ENCODE measurements around the gene SLC44A4. TPM values are rescaled to one million over a fixed set of nuclear protein-coding genes. Genes with fewer than 3 reads are reported as not detected.
"Not testable (repeated sequence)": the region's sequence is repeated elsewhere in the genome, so short reads cannot be mapped to it uniquely, and the experiment has no call there.

Gene SLC44A4
- total and polyA plus RNA-seq, 4 donors: 0.13 to 2.4 (median 0.17) TPM; not detected in 1

DNA sequence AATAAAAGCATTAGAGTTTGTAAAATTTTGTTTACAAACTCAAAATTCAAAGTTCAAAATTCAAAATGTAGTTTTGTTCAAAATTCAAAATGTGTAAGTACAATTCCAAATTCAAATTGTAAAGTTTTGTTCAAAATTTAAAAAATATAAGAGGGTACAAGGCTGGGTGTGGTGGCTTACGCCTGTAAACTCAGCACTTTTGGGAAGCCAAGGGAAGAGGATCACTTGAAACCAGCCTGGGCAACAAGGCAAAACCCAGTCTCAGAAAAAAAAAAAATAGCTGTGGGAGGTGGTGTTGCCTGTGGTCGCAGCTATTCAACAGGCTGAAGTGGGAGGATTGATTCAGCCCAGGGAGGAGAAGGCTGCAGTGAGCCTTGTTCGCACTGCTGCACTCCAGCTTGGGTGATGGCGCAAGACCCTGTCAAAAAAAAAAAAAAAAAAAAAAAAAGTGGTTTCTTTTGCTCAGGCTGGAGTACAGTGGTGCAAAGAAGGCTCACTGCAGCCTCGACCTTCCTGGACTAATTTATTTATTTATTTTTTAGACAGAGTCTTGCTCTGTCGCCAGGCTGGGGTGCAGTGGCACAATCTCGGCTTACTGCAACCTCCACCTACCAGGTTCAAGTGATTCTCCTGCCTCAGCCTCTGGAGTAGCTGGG lies 28.5 kb upstream of the SLC44A4 start:
- Histone ChIP-seq H3K9ac (ENCODE audit: low read depth in 1 of 2, low read length in 2 of 2) (no peak overlapping the region), H3K27ac (ENCODE audit: low read depth in 1 of 2, low read length in 2 of 2) (no peak overlapping the region), H3K4me3 (ENCODE audit: low read depth in 1 of 3, low read length in 3 of 3) (no peak overlapping the region), H3K27me3 (ENCODE audit: control insufficient read depth in 4 of 4, insufficient read depth in 4 of 4, low read length in 3 of 4) (no peaks in the 10 kb centered on the region), H3K9me3 (ENCODE audit: control insufficient read depth in 4 of 4, low read length in 3 of 4) (no peaks in the 10 kb centered on the region), H3K36me3 (ENCODE audit: control insufficient read depth in 4 of 4, insufficient read depth in 3 of 4, low read depth in 1 of 4, low read length in 3 of 4) (no peaks in the 10 kb centered on the region), H3K4me1 (ENCODE audit: control insufficient read depth in 4 of 4, insufficient read depth in 4 of 4, low read length in 3 of 4) (peaks cover 2 to 17% (median 13%) of the 10 kb centered on the region in 4 donors)
- no peak for TF ChIP-seq YY1 (IDR thresholded peaks at IDR 0.05)
- TF ChIP-seq RAD21 (IDR thresholded peaks at IDR 0.05): peak; percentile 5 to 37
- WGBS: 34% methylated on average over 7 of the region's 7 CpGs
- DNase-seq (ENCODE audit: low spot score): no peak

DNA sequence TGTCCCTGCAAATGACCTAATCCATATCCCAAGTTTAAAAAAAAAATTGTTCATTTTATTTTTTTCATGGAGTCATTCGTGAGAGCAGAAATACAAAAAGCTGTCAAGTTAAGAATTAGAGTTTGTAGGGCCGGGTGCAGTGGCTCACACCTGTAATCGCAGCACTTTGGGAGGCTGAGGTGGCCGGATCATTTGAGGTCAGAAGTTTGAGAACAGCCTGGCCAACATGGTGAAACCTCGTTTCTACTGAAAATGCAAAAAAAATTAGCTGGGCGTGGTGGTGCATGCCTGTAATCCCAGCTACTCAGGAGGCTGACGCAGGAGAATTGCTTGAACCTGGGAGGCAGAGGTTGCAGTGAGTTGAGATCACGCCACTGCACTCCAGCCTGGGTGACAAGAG lies 27.9 kb upstream of the SLC44A4 start:
- DNase-seq (ENCODE audit: low spot score); H3K9ac ChIP-seq (ENCODE audit: low read depth in 1 of 2, low read length in 2 of 2); H3K4me3 ChIP-seq (ENCODE audit: low read depth in 1 of 3, low read length in 3 of 3); H3K27ac ChIP-seq (ENCODE audit: low read depth in 1 of 2, low read length in 2 of 2); H3K9me3 ChIP-seq (ENCODE audit: control insufficient read depth in 4 of 4, low read length in 3 of 4); H3K36me3 ChIP-seq (ENCODE audit: control insufficient read depth in 4 of 4, insufficient read depth in 3 of 4, low read depth in 1 of 4, low read length in 3 of 4); H3K27me3 ChIP-seq (ENCODE audit: control insufficient read depth in 4 of 4, insufficient read depth in 4 of 4, low read length in 3 of 4): not testable (repeated sequence)
- peaks cover 2 to 18% (median 13%) of the 10 kb centered on the region in 4 donors for H3K4me1 ChIP-seq (ENCODE audit: control insufficient read depth in 4 of 4, insufficient read depth in 4 of 4, low read length in 3 of 4)
- whole genome bisulfite sequencing: 79% methylated on average over 8 of the region's 8 CpGs

DNA sequence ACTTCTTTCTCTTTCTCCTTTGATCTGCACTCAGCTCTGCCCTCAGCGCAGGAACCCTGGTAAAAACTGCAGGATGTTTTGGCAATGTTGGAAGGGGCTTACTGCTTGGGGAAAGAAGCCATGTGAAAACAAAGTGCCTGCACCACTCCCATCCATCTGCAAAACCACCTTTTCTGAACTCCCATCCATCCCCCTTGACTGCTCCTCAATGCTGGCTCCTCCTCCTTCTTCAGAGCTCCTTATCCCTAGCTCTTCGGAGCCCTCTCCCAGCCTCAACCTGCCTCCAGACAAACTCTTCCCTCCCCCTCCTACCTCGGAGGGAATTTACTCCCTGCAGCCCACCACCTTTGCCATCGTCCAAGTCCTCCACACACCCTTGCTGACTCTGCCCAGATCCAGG lies 27.3 kb upstream of the SLC44A4 start:
- no peak overlapping the region for H3K4me3 ChIP-seq (ENCODE audit: low read depth in 1 of 3, low read length in 3 of 3)
- no peak overlapping the region for H3K9ac ChIP-seq (ENCODE audit: low read depth in 1 of 2, low read length in 2 of 2)
- TF ChIP-seq, protein P1, sequence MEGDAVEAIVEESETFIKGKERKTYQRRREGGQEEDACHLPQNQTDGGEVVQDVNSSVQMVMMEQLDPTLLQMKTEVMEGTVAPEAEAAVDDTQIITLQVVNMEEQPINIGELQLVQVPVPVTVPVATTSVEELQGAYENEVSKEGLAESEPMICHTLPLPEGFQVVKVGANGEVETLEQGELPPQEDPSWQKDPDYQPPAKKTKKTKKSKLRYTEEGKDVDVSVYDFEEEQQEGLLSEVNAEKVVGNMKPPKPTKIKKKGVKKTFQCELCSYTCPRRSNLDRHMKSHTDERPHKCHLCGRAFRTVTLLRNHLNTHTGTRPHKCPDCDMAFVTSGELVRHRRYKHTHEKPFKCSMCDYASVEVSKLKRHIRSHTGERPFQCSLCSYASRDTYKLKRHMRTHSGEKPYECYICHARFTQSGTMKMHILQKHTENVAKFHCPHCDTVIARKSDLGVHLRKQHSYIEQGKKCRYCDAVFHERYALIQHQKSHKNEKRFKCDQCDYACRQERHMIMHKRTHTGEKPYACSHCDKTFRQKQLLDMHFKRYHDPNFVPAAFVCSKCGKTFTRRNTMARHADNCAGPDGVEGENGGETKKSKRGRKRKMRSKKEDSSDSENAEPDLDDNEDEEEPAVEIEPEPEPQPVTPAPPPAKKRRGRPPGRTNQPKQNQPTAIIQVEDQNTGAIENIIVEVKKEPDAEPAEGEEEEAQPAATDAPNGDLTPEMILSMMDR (IDR thresholded peaks at IDR 0.05; ENCODE audit: low read depth, low read length, missing input control): no peak
- TF ChIP-seq, protein P2, sequence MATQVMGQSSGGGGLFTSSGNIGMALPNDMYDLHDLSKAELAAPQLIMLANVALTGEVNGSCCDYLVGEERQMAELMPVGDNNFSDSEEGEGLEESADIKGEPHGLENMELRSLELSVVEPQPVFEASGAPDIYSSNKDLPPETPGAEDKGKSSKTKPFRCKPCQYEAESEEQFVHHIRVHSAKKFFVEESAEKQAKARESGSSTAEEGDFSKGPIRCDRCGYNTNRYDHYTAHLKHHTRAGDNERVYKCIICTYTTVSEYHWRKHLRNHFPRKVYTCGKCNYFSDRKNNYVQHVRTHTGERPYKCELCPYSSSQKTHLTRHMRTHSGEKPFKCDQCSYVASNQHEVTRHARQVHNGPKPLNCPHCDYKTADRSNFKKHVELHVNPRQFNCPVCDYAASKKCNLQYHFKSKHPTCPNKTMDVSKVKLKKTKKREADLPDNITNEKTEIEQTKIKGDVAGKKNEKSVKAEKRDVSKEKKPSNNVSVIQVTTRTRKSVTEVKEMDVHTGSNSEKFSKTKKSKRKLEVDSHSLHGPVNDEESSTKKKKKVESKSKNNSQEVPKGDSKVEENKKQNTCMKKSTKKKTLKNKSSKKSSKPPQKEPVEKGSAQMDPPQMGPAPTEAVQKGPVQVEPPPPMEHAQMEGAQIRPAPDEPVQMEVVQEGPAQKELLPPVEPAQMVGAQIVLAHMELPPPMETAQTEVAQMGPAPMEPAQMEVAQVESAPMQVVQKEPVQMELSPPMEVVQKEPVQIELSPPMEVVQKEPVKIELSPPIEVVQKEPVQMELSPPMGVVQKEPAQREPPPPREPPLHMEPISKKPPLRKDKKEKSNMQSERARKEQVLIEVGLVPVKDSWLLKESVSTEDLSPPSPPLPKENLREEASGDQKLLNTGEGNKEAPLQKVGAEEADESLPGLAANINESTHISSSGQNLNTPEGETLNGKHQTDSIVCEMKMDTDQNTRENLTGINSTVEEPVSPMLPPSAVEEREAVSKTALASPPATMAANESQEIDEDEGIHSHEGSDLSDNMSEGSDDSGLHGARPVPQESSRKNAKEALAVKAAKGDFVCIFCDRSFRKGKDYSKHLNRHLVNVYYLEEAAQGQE (IDR thresholded peaks at IDR 0.05): no peak
- TF ChIP-seq JUND (IDR thresholded peaks at IDR 0.05): no peak
- TF ChIP-seq SP1 (IDR thresholded peaks at IDR 0.05): no peak
- no peak for TF ChIP-seq NR2F2 (IDR thresholded peaks at IDR 0.05)
- TF ChIP-seq, protein P3, sequence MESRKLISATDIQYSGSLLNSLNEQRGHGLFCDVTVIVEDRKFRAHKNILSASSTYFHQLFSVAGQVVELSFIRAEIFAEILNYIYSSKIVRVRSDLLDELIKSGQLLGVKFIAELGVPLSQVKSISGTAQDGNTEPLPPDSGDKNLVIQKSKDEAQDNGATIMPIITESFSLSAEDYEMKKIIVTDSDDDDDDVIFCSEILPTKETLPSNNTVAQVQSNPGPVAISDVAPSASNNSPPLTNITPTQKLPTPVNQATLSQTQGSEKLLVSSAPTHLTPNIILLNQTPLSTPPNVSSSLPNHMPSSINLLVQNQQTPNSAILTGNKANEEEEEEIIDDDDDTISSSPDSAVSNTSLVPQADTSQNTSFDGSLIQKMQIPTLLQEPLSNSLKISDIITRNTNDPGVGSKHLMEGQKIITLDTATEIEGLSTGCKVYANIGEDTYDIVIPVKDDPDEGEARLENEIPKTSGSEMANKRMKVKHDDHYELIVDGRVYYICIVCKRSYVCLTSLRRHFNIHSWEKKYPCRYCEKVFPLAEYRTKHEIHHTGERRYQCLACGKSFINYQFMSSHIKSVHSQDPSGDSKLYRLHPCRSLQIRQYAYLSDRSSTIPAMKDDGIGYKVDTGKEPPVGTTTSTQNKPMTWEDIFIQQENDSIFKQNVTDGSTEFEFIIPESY (IDR thresholded peaks at IDR 0.05): no peak
- no peak for TF ChIP-seq TAF1 (conservative IDR thresholded peaks at IDR 0.05)
- no peak for TF ChIP-seq FOXA2 (IDR thresholded peaks at IDR 0.05)
- no peak for DNase-seq (ENCODE audit: low spot score)
- H3K9me3 ChIP-seq (ENCODE audit: control insufficient read depth in 4 of 4, low read length in 3 of 4): no peaks in the 10 kb centered on the region
- 79% methylated on average over 4 of the region's 4 CpGs for WGBS
- H3K36me3 ChIP-seq (ENCODE audit: control insufficient read depth in 4 of 4, insufficient read depth in 3 of 4, low read depth in 1 of 4, low read length in 3 of 4): no peaks in the 10 kb centered on the region
- H3K27me3 ChIP-seq (ENCODE audit: control insufficient read depth in 4 of 4, insufficient read depth in 4 of 4, low read length in 3 of 4): no peaks in the 10 kb centered on the region
- peaks cover 4 to 21% (median 15%) of the 10 kb centered on the region in 4 donors for H3K4me1 ChIP-seq (ENCODE audit: control insufficient read depth in 4 of 4, insufficient read depth in 4 of 4, low read length in 3 of 4)
- H3K27ac ChIP-seq (ENCODE audit: low read depth in 1 of 2, low read length in 2 of 2): no peak overlapping the region
